HEK293T (cell line): Measurements from ENCODE around the gene U2AF2.

Experiments used
- CTCF ChIA-PET: fragments of 350-600 bp; formaldehyde crosslinking; extraction: SDS; loops from one replicate; lab custom pipeline; 2021; ENCODE audit warnings: antibody characterized with exemption, inconsistent platforms; lab: Yijun Ruan, JAX
- POLR2A ChIA-PET: fragments of 350-600 bp; formaldehyde crosslinking; extraction: SDS; loops from one replicate; lab custom pipeline; 2020; ENCODE audit warnings: antibody characterized with exemption, inconsistent platforms; lab: Yijun Ruan, JAX
- DNase-seq: peaks from one replicate; pipeline ENCODE4 v3.0.0; 2012; ENCODE audit warnings: mixed read lengths; ENCODE audit errors: extremely low spot score
- ARNT ChIP-seq: fragments of 450-650 bp; IDR thresholded peaks from 2 replicates; pipeline ENCODE4 v1.6.1; 2017; ENCODE audit warnings: mild to moderate bottlenecking
- BHLHE40 ChIP-seq: fragments of 450-650 bp; IDR thresholded peaks from 2 replicates; pipeline ENCODE4 v1.6.1; 2016; ENCODE audit warnings: mild to moderate bottlenecking, moderate library complexity, borderline replicate concordance
- CTBP1 ChIP-seq: fragments of 450-650 bp; IDR thresholded peaks from 2 replicates; pipeline ENCODE4 v1.6.1; 2016; ENCODE audit warnings: borderline replicate concordance
- ELF4 ChIP-seq: fragments of 450-650 bp; IDR thresholded peaks from 2 replicates; pipeline ENCODE4 v1.6.1; 2017; ENCODE audit warnings: antibody characterized with exemption
- FOXA1 ChIP-seq: fragments of 450-650 bp; IDR thresholded peaks from 2 replicates; pipeline ENCODE4 v1.6.1; 2016; ENCODE audit warnings: mild to moderate bottlenecking
- FOXK2 ChIP-seq: fragments of 450-650 bp; IDR thresholded peaks from 2 replicates; pipeline ENCODE4 v1.6.1; 2016; ENCODE audit warnings: mild to moderate bottlenecking
- FOXM1 ChIP-seq: fragments of 450-650 bp; IDR thresholded peaks from 2 replicates; pipeline ENCODE4 v1.6.1; 2017; ENCODE audit warnings: mild to moderate bottlenecking, borderline replicate concordance
- HDGF ChIP-seq: fragments of 450-650 bp; IDR thresholded peaks from 2 replicates; pipeline ENCODE4 v1.6.1; 2017; ENCODE audit warnings: antibody characterized with exemption, borderline replicate concordance
- L3MBTL2 ChIP-seq: fragments of 450-650 bp; conservative IDR thresholded peaks from 2 replicates; pipeline ENCODE4 v1.6.1; 2016; ENCODE audit warnings: mild to moderate bottlenecking
- LEF1 ChIP-seq: fragments of 450-650 bp; IDR thresholded peaks from 2 replicates; pipeline ENCODE4 v1.6.1; 2017; ENCODE audit warnings: mild to moderate bottlenecking, borderline replicate concordance
- NFRKB ChIP-seq: fragments of 450-650 bp; IDR thresholded peaks from 2 replicates; pipeline ENCODE4 v1.6.1; 2016; ENCODE audit warnings: mild to moderate bottlenecking, moderate library complexity
- SP1 ChIP-seq: fragments of 450-650 bp; IDR thresholded peaks from 2 replicates; pipeline ENCODE4 v1.6.1; 2017
- SUZ12 ChIP-seq: fragments of 450-650 bp; IDR thresholded peaks from 2 replicates; pipeline ENCODE4 v1.6.1; 2016; ENCODE audit warnings: mild to moderate bottlenecking
- TARDBP ChIP-seq: fragments of 450-650 bp; IDR thresholded peaks from 2 replicates; pipeline ENCODE4 v1.6.1; 2016
- ZNF384 ChIP-seq: fragments of 450-650 bp; IDR thresholded peaks from 2 replicates; pipeline ENCODE4 v1.6.1; 2016
- TF ChIP-seq, protein P1 (sequence below): fragments of 450-650 bp; IDR thresholded peaks from 2 replicates; pipeline ENCODE4 v1.6.1; 2016

The U2AF2 gene

DNA sequence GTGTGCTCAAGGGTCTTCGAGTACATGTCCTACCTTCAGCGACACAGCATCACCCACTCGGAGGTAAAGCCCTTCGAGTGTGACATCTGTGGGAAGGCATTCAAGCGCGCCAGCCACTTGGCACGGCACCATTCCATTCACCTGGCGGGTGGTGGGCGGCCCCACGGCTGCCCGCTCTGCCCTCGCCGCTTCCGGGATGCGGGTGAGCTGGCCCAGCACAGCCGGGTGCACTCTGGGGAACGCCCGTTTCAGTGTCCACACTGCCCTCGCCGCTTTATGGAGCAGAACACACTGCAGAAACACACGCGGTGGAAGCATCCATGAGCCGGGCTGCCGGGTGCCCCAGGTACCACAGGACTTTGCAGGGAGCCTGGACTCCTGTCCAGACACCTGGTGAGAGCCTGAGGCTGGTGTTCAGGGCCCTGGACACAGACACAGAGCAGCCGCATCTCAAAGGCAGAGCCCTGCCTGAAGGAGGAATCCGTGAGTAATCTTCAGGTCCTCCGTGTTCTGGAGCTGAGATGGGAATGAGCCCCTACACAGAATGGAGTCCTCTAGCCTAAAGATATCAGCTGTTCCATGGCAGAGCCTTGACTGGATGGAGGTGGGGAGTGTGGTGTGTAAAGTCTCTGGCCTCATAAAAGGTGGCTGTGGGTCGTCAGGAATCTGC lies 9.9 kb upstream of the U2AF2 start:
- no peak for TF ChIP-seq FOXM1
- TF ChIP-seq L3MBTL2 = no peak
- TF ChIP-seq CTBP1 = no peak
- TF ChIP-seq BHLHE40 = no peak
- TF ChIP-seq, protein P1, sequence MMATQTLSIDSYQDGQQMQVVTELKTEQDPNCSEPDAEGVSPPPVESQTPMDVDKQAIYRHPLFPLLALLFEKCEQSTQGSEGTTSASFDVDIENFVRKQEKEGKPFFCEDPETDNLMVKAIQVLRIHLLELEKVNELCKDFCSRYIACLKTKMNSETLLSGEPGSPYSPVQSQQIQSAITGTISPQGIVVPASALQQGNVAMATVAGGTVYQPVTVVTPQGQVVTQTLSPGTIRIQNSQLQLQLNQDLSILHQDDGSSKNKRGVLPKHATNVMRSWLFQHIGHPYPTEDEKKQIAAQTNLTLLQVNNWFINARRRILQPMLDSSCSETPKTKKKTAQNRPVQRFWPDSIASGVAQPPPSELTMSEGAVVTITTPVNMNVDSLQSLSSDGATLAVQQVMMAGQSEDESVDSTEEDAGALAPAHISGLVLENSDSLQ = no peak
- no peak for TF ChIP-seq ELF4
- TF ChIP-seq ARNT = no peak
- TF ChIP-seq NFRKB = no peak
- DNase-seq = no peak
- POLR2A ChIA-PET = interaction anchor here (0.7 to 1.8 kb wide), 2 partner anchors 8 to 10 kb away, joined by 3 to 6 read pairs; partner anchors contain the start of gene U2AF2
- CTCF ChIA-PET = no interaction called here

DNA sequence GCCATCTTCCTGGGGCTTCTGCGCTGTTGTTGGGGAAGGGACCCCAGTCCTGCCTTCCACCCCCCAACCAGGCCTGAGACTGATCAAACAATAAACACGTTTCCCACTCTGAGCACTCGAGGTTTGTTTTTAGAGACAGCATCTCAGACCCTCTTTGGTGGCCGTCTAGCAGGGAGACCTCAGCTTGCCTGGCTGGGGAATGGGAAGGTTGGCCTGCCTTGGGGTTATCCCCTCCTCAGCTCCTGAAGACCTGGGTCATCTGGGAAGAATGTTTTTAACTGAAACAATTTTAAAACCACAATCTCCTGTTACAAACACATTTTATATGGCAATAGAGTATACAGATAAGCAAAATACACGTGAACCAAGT lies 9.3 kb upstream of the U2AF2 start:
- CTCF ChIA-PET = no interaction called here
- no peak for DNase-seq
- TF ChIP-seq BHLHE40 = no peak
- TF ChIP-seq LEF1 = no peak
- TF ChIP-seq ELF4 = no peak
- TF ChIP-seq L3MBTL2 = no peak
- TF ChIP-seq SUZ12 = no peak
- TF ChIP-seq SP1 = no peak
- TF ChIP-seq, protein P1 = no peak
- no peak for TF ChIP-seq TARDBP
- no peak for TF ChIP-seq NFRKB
- no peak for TF ChIP-seq ZNF384
- TF ChIP-seq CTBP1 = no peak
- no peak for TF ChIP-seq FOXA1
- no peak for TF ChIP-seq ARNT
- no peak for TF ChIP-seq FOXK2
- TF ChIP-seq HDGF = no peak
- no peak for TF ChIP-seq FOXM1
- POLR2A ChIA-PET = interaction anchor here (1.6 to 1.8 kb wide), 2 partner anchors 9 to 11 kb away, joined by 4 to 6 read pairs; partner anchors contain the start of gene U2AF2

- DNase-seq = no peak
Observed at GRCh38 chr19:55646889-55647731, 7.7 kb upstream of the U2AF2 start.

DNA sequence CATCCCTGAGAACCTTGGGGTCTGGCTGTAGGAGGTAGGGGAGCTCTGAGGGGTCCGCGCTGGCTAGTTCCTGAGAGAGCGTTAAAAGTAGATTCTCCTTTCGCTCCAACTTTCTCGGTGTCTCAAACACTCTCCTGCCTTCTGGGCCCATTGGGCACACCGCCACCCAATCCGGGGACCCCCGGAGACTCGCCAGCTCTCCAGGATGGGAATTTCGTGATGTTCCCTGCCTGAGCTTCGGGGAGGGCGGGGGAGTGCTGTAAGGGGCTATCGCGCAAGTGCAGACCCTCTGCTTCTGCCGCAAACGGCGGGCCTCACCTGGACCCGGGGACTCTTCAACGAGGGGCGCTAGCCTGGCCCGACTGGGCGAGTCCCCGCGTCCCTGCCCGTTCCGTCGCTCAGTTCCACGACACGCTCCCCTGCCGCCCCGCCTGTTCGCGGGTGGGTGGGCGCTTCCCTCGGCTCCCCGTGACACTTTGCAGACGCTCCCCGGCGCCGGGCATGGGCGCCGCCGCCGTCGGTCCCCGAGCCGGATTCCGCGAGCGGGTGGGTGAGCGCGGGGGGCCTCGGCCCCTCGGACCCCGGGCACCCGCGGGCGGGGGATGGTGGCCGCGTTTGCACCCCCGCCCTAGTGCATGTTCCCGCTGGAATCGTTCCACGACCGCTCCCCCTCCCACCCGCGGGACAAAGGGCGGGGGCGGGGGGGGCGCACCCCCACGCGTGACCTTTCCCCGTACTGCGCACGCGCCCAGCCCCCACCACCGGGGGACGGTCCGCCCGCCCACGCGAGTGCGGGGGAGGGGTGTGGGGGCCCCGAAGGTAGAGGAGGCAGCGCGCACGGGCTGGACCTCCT lies 6.9 kb upstream of the U2AF2 start, which contains the start of gene CCDC106:
Gene CCDC106 (plus strand): TSS at position 481 of the 853 bp plus-strand sequence. CDS start 835 bp downstream, outside the sequence.
- TF ChIP-seq TARDBP (peak; percentile 99), HDGF (no peak), SP1 (no peak), LEF1 (peak; percentile 75), FOXM1 (peak; percentile 80), FOXK2 (no peak), ARNT (no peak), NFRKB (no peak)
- TF ChIP-seq, protein P1 = no peak
- ChIA-PET CTCF (interaction anchor here (0.9 to 1.5 kb wide), 2 partner anchors 15 to 24 kb away, joined by 4 to 12 read pairs; no protein-coding TSS in a partner anchor), POLR2A (interaction anchor here (0.6 to 1.4 kb wide), 6 partner anchors 9 to 67 kb away, joined by 3 to 6 read pairs (median 4); partner anchors contain the start of genes FIZ1 and ZNF579)
- DNase-seq = peak; percentile 68

More at GRCh38 chr19:55646889-55647731, 7.7 kb upstream of the U2AF2 start:
- POLR2A ChIA-PET = interaction anchor here (0.8 to 1.6 kb wide), 8 partner anchors 10 to 66 kb away, joined by 3 to 6 read pairs (median 4); partner anchors contain the start of genes FIZ1 and ZNF579
- CTCF ChIA-PET = interaction anchor here (0.9 to 1.5 kb wide), 2 partner anchors 14 to 24 kb away, joined by 4 to 12 read pairs; no protein-coding TSS in a partner anchor
- TF ChIP-seq NFRKB = no peak
- TF ChIP-seq, protein P1 = no peak
- no peak for TF ChIP-seq ARNT
- no peak for TF ChIP-seq TARDBP
- no peak for TF ChIP-seq FOXK2
